ENCODE data around the gene HAUS6. TPM values are rescaled to one million over a fixed set of nuclear protein-coding genes. Genes with fewer than 3 reads are reported as not detected.

HAUS6 gene
- total and polyA plus RNA-seq, 2 donors (not counting 1 experiment from before 2014, with no cell fraction given), result 4.1 to 13.5 TPM

- no peak for ATAC-seq (ENCODE audit: low read depth)
Observed at GRCh38 chr9:19050637-19051591, 51.8 kb downstream of the HAUS6 start.

More at GRCh38 chr9:19050637-19051591, 51.8 kb downstream of the HAUS6 start:
- no peak overlapping the region for H3K27ac ChIP-seq (ENCODE audit: low read length in 2 of 2)
- peaks cover 0 to 7% of the 10 kb centered on the region in 2 experiments for H3K36me3 ChIP-seq (replicated peaks in 1 of 2; ENCODE audit: control extremely low read depth in 1 of 2, control insufficient read depth in 1 of 2, extremely low read depth in 1 of 2, insufficient read depth in 2 of 2, low read length in 1 of 2)
- H3K9me3 Mint-ChIP-seq (ENCODE audit: insufficient read depth), result peaks cover 2% of the 10 kb centered on the region
- H4K20me1 ChIP-seq (ENCODE audit: control insufficient read depth, insufficient read depth, low read length, poor library complexity, severe bottlenecking), result no peaks in the 10 kb centered on the region
- peak; percentile 13 for DNase-seq
- H3K4me3 ChIP-seq (ENCODE audit: control extremely low read depth in 1 of 5, extremely low read depth in 1 of 5, insufficient read depth in 1 of 5, low read depth in 2 of 5, low read length in 4 of 5), result peak overlapping the region; percentile 69 to 92 (median 78)
- no peaks in the 10 kb centered on the region for H3K27me3 ChIP-seq (replicated peaks in 1 of 4; ENCODE audit: control extremely low read depth in 1 of 4, control insufficient read depth in 3 of 4, insufficient read depth in 4 of 4, low read length in 3 of 4)
- peak overlapping the region; percentile 98 for H3K4me3 Mint-ChIP-seq
- no peak for TF ChIP-seq CTCF (IDR thresholded peaks at IDR 0.05)
- TF ChIP-seq EZH2 (IDR thresholded peaks at IDR 0.05; ENCODE audit: borderline replicate concordance, insufficient read depth, low read depth, low read length, poor library complexity, severe bottlenecking), result no peak
- H3K4me1 ChIP-seq (ENCODE audit: control insufficient read depth in 2 of 2, insufficient read depth in 2 of 2, low read length in 2 of 2), result peaks cover 24 to 32% of the 10 kb centered on the region in 2 donors
- 100% methylated on average over 1 of the region's 12 CpGs for WGBS (ENCODE audit: insufficient coverage)
- no peak overlapping the region for H2AFZ ChIP-seq (ENCODE audit: insufficient read depth, low read depth, low read length, poor library complexity, severe bottlenecking)
- ChIA-PET POLR2A (interaction anchor here (0.6 kb wide), 1 partner anchor 53 kb away, joined by 11 read pairs; no protein-coding TSS in a partner anchor), CTCF (interaction anchor here (0.9 to 4.5 kb wide), 4 partner anchors 75 to 414 kb away, joined by 4 to 25 read pairs (median 7); no protein-coding TSS in a partner anchor)
- H3K4me2 ChIP-seq (replicated peaks; ENCODE audit: low read depth, low read length, poor library complexity, severe bottlenecking), result peak overlapping the region; percentile 78
- H3K9me3 ChIP-seq (ENCODE audit: control extremely low read depth in 1 of 3, control insufficient read depth in 2 of 3, insufficient read depth in 1 of 3, low read length in 2 of 3), result peaks cover 0 to 3% (median 0%) of the 10 kb centered on the region in 3 donors
- peak overlapping the region; percentile 95 for H3K9ac ChIP-seq (ENCODE audit: low read length)
- no peaks in the 10 kb centered on the region for H3K27me3 Mint-ChIP-seq
- peaks cover 36% of the 10 kb centered on the region for H3K4me1 Mint-ChIP-seq
- H3K27ac Mint-ChIP-seq, result peak overlapping the region; percentile 99
- intact Hi-C loops (cut with micrococcal nuclease), result no loop called here
- peaks cover 18% of the 10 kb centered on the region for H3K79me2 ChIP-seq (ENCODE audit: control insufficient read depth, insufficient read depth, low read length)

Data from B cell (primary cell).